GM12878 (cell line): Measurements from ENCODE around the gene DNTTIP2. TPM values are rescaled to one million over a fixed set of nuclear protein-coding genes. Genes with fewer than 3 reads are reported as not detected.
A peak's percentile ranks its signal among the peaks of the same experiment; 100 is the strongest.

Experiments
- ATAC-seq: fragments of 200-7000 bp; cut with Tn5 transposase; 3 replicates; pipeline ENCODE4 v1.9.1; 2020; ENCODE audit warnings: mild to moderate bottlenecking, moderate library complexity
- BruUV-seq: library from RNA; stranded (reverse); fragments of 400-500 nt; replicated peaks from 2 replicates; lab custom pipeline; 2021; lab: Mats Ljungman, UMichigan
- CTCF ChIA-PET: fragments of 300-600 bp; sonication (Branson Sonifier 250); formaldehyde crosslinking; extraction: SDS; loops from one replicate; lab custom pipeline; 2021; ENCODE audit warnings: inconsistent platforms; lab: Yijun Ruan, JAX
- POLR2A ChIA-PET: fragments of 350-600 bp; formaldehyde crosslinking; extraction: SDS; loops from one replicate; lab custom pipeline; 2021; ENCODE audit warnings: inconsistent platforms; lab: Charles Lee
- RAD21 ChIA-PET: fragments of 300-600 bp; sonication (Branson Sonifier 250); formaldehyde crosslinking; loops from one replicate; lab custom pipeline; 2023; ENCODE audit warnings: antibody characterized with exemption; ENCODE audit not compliant: unreplicated experiment; lab: Charles Lee
- SMC1A ChIA-PET: fragments of 300-600 bp; sonication (Branson Sonifier 250); formaldehyde crosslinking; loops from one replicate; lab custom pipeline; 2023; ENCODE audit not compliant: unreplicated experiment, uncharacterized antibody; lab: Charles Lee
- DNase-seq: peaks from one replicate; pipeline ENCODE4 v3.0.0-alpha.2; 2011; ENCODE audit warnings: low read depth, low spot score
- FAIRE-seq: peaks from 3 replicates; lab custom pipeline; 2011; peaks lifted over from hg19 to GRCh38; lab: Jason Lieb, UNC
- H2AFZ ChIP-seq: 2 replicates; pipeline ENCODE4 v1.6.0; 2011; ENCODE audit warnings: low read depth, low read length, control low read depth; ENCODE audit not compliant: control insufficient read depth
- H3K27ac ChIP-seq: 2 replicates; pipeline ENCODE4 v1.5.1; 2011; ENCODE audit warnings: control low read depth; ENCODE audit not compliant: control insufficient read depth, insufficient read depth
- H3K27me3 ChIP-seq, 2 experiments: replicated peaks in 1 of 2; 2 replicates each; pipeline versions ENCODE4 v1.6.0 to v1.6.1; 2011; ENCODE audit warnings: low read length in 1 of 2; ENCODE audit not compliant: control insufficient read depth in 2 of 2, insufficient read depth in 2 of 2
- H3K36me3 ChIP-seq, 2 experiments: 2 replicates each; pipeline ENCODE4 v1.5.1; 2011; ENCODE audit warnings: low read length in 1 of 2; ENCODE audit not compliant: control insufficient read depth in 2 of 2, insufficient read depth in 2 of 2
- H3K4me1 ChIP-seq: 2 replicates; pipeline ENCODE4 v1.6.1; 2011; ENCODE audit warnings: mild to moderate bottlenecking, low read length, moderate library complexity, mixed read lengths; ENCODE audit not compliant: control insufficient read depth, insufficient read depth
- H3K4me2 ChIP-seq: 2 replicates; pipeline ENCODE4 v1.6.0; 2011; ENCODE audit warnings: control low read depth; ENCODE audit not compliant: control insufficient read depth, insufficient read depth
- H3K4me3 ChIP-seq: fragments of 200-600 bp; sonication (generic); 2 replicates; pipeline ENCODE4 v1.5.1; 2016
- H3K79me2 ChIP-seq: 2 replicates; pipeline ENCODE4 v1.6.0; 2011; ENCODE audit warnings: low read length; ENCODE audit not compliant: control insufficient read depth, insufficient read depth
- H3K9ac ChIP-seq: 2 replicates; pipeline ENCODE4 v1.8.0; 2011; ENCODE audit warnings: low read length, control low read depth, mixed read lengths; ENCODE audit not compliant: control insufficient read depth, insufficient read depth
- H3K9me3 ChIP-seq: replicated peaks from 3 replicates; pipeline ENCODE4 v1.5.1; 2011; ENCODE audit warnings: mild to moderate bottlenecking, low read length; ENCODE audit not compliant: control insufficient read depth, insufficient read depth
- H4K20me1 ChIP-seq: 2 replicates; pipeline ENCODE4 v1.6.0; 2011; ENCODE audit not compliant: control insufficient read depth, insufficient read depth
- CHD4 ChIP-seq: fragments of 200-600 bp; sonication (generic); IDR thresholded peaks from 2 replicates; pipeline ENCODE4 v1.6.1; 2016; ENCODE audit warnings: mild to moderate bottlenecking
- CREM ChIP-seq: IDR thresholded peaks from 2 replicates; pipeline ENCODE4 v1.6.1; 2014; ENCODE audit warnings: antibody characterized with exemption, low read depth
- ESRRA ChIP-seq: IDR thresholded peaks from 2 replicates; pipeline ENCODE4 v1.6.1; 2012; ENCODE audit warnings: mild to moderate bottlenecking, low read length, improper control_type of control experiment
- PAX5 ChIP-seq: IDR thresholded peaks from 2 replicates; pipeline ENCODE4 v1.6.1; 2011; ENCODE audit warnings: low read depth, low read length, borderline replicate concordance
- ZBED1 ChIP-seq: IDR thresholded peaks from 2 replicates; pipeline ENCODE4 v1.6.1; 2016; ENCODE audit warnings: borderline replicate concordance
- WGBS: methylation state at CpG from one replicate; pipeline ENCODE4 v1.1.6; 2016; ENCODE audit warnings: low lambda C conversion rate; ENCODE audit not compliant: insufficient replicate concordance, insufficient coverage; ENCODE audit errors: missing lambda C conversion rate; 5-methylcytosine and 5-hydroxymethylcytosine counted together
- in situ Hi-C: fragments of 300-500 bp; cut with MboI; formaldehyde crosslinking; loops from 9 replicates; pipeline ENCODE4 v1.14.3; 2018; ENCODE audit warnings: mixed read lengths
- intact Hi-C: fragments of 100-400 bp; cut with micrococcal nuclease; formaldehyde crosslinking; loops from one replicate; pipeline ENCODE4 v1.14.2; 2022; ENCODE audit not compliant: unreplicated experiment
- polyA plus RNA-seq, 11 experiments: library from polyadenylated mRNA; depleted of rRNA in 4 of 11; unstranded in 6 of 11; stranded (reverse) in 5 of 11; fragments of >200 nt; fragmentation: Nextera tagmentation in 4 of 11; fragmentation: Illumina TruSeq in 1 of 11; extraction: Ambion mirVana in 4 of 11; extraction: Trizol in 1 of 11; gene quantifications; 1 replicate in 1 of 11; 2 replicates in 10 of 11; pipeline versions ENCODE4 v1.2.1 to v1.2.3, GENCODE V29; 2011 to 2016; ENCODE audit warnings: inconsistent platforms in 2 of 11, missing spikeins in 2 of 11, low read depth in 1 of 11
- total RNA-seq, 4 experiments: library from RNA; depleted of rRNA in 3 of 4; stranded (reverse); fragments of >200 nt in 3 of 4; fragmentation: Illumina TruSeq in 1 of 4; extraction: Trizol in 1 of 4; gene quantifications; 2 replicates each; pipeline versions ENCODE4 v1.2.1 to v1.2.3, GENCODE V29; 2013 to 2021
- TF ChIP-seq, protein P1 (sequence below): fragments of 150-350 bp; IDR thresholded peaks from 2 replicates; pipeline ENCODE4 v1.6.1; 2014; ENCODE audit warnings: mild to moderate bottlenecking, low read depth, low read length
- TF ChIP-seq, protein P2 (sequence below): fragments of 450-650 bp; IDR thresholded peaks from 2 replicates; pipeline ENCODE4 v1.6.1; 2017; ENCODE audit warnings: mild to moderate bottlenecking, low read depth, inconsistent platforms; ENCODE audit not compliant: poor library complexity, severe bottlenecking
- TF ChIP-seq, protein P3 (sequence below): IDR thresholded peaks from 2 replicates; pipeline ENCODE4 v1.6.1; 2012; ENCODE audit warnings: low read depth, low read length, improper control_type of control experiment

DNTTIP2 gene
- total and polyA plus RNA-seq, 10 of the 15 experiments (the other 5 are each of a cell fraction or from before 2014, with no cell fraction given) = 34.3 to 99.2 (median 74.9) TPM

DNA sequence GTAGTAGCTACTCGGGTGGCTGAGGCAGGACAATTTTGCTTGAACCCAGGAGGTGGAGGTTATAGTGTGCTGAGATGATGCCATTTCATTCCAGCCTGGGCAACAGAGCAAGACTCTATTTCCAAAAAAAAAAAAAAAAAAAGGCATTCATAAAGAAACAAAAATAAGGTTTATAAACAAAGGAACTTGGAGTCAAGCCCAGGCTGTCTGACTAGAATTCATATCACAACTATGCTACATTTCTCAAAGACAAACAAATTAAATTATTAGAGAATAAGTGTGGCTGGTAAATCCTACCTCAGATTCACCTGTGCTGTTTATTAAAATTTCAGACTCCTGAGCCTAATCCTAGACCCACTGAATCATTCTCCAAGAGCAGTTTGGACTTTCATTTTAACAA, 26.0 kb upstream of the DNTTIP2 start:
- FAIRE-seq (no peak), ATAC-seq (no peak), DNase-seq (no peak)
- in situ Hi-C loops (no loop called here), intact Hi-C loops (no loop called here)
- Histone ChIP-seq H3K9ac (no peak overlapping the region), H3K9me3 (no peaks in the 10 kb centered on the region), H3K4me3 (no peak overlapping the region), H3K27me3 (no peaks in the 10 kb centered on the region), H2AFZ (no peak overlapping the region), H3K4me2 (peak overlapping the region; percentile 34), H3K4me1 (no peaks in the 10 kb centered on the region; the same call in 1 of the 2 replicates), H4K20me1 (no peaks in the 10 kb centered on the region), H3K36me3 (0 out of 4 replicates have a peak, but pooled peaks cover 0 to 4% of the 10 kb centered on the region in 2 experiments), H3K27ac (no peak overlapping the region), H3K79me2 (peaks cover 37% of the 10 kb centered on the region)
- WGBS = 100% methylated on average over 1 of the region's 1 CpG
- POLR2A ChIA-PET = interaction anchor here (0.8 to 1.0 kb wide), 2 partner anchors 24 to 25 kb away, joined by 3 read pairs; no protein-coding TSS in a partner anchor
- SMC1A ChIA-PET = interaction anchor here (0.6 to 1.5 kb wide), 4 partner anchors 10 to 481 kb away, joined by 3 to 5 read pairs (median 3); partner anchors contain the start of gene DNTTIP2
- CTCF ChIA-PET = interaction anchor here (0.6 to 0.8 kb wide), 3 partner anchors 33 to 276 kb away, joined by 3 read pairs; no protein-coding TSS in a partner anchor
- no peak for TF ChIP-seq CHD4
- TF ChIP-seq, protein P1, sequence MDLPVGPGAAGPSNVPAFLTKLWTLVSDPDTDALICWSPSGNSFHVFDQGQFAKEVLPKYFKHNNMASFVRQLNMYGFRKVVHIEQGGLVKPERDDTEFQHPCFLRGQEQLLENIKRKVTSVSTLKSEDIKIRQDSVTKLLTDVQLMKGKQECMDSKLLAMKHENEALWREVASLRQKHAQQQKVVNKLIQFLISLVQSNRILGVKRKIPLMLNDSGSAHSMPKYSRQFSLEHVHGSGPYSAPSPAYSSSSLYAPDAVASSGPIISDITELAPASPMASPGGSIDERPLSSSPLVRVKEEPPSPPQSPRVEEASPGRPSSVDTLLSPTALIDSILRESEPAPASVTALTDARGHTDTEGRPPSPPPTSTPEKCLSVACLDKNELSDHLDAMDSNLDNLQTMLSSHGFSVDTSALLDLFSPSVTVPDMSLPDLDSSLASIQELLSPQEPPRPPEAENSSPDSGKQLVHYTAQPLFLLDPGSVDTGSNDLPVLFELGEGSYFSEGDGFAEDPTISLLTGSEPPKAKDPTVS = no peak
- no peak for TF ChIP-seq PAX5
- TF ChIP-seq, protein P2, sequence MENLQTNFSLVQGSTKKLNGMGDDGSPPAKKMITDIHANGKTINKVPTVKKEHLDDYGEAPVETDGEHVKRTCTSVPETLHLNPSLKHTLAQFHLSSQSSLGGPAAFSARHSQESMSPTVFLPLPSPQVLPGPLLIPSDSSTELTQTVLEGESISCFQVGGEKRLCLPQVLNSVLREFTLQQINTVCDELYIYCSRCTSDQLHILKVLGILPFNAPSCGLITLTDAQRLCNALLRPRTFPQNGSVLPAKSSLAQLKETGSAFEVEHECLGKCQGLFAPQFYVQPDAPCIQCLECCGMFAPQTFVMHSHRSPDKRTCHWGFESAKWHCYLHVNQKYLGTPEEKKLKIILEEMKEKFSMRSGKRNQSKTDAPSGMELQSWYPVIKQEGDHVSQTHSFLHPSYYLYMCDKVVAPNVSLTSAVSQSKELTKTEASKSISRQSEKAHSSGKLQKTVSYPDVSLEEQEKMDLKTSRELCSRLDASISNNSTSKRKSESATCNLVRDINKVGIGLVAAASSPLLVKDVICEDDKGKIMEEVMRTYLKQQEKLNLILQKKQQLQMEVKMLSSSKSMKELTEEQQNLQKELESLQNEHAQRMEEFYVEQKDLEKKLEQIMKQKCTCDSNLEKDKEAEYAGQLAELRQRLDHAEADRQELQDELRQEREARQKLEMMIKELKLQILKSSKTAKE = no peak
- TF ChIP-seq, protein P3, sequence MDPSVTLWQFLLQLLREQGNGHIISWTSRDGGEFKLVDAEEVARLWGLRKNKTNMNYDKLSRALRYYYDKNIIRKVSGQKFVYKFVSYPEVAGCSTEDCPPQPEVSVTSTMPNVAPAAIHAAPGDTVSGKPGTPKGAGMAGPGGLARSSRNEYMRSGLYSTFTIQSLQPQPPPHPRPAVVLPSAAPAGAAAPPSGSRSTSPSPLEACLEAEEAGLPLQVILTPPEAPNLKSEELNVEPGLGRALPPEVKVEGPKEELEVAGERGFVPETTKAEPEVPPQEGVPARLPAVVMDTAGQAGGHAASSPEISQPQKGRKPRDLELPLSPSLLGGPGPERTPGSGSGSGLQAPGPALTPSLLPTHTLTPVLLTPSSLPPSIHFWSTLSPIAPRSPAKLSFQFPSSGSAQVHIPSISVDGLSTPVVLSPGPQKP = no peak
- TF ChIP-seq CREM = no peak
- no peak for TF ChIP-seq ESRRA
- no peak for TF ChIP-seq ZBED1
- BruUV-seq = no TSS peak
- RAD21 ChIA-PET = interaction anchor here (0.8 to 1.0 kb wide), 2 partner anchors 54 to 59 kb away, joined by 3 to 4 read pairs; no protein-coding TSS in a partner anchor
